HEK293T (cell line): Measurements from ENCODE around the gene GTPBP10.
"Not testable (repeated sequence)": the region's sequence is repeated elsewhere in the genome, so short reads cannot be mapped to it uniquely, and the experiment has no call there.

ENCODE experiments used
- ELF4 ChIP-seq: fragments of 450-650 bp; IDR thresholded peaks from 2 replicates; pipeline ENCODE4 v1.6.1; 2017; ENCODE audit warnings: antibody characterized with exemption
- SP1 ChIP-seq: fragments of 450-650 bp; IDR thresholded peaks from 2 replicates; pipeline ENCODE4 v1.6.1; 2017

DNA sequence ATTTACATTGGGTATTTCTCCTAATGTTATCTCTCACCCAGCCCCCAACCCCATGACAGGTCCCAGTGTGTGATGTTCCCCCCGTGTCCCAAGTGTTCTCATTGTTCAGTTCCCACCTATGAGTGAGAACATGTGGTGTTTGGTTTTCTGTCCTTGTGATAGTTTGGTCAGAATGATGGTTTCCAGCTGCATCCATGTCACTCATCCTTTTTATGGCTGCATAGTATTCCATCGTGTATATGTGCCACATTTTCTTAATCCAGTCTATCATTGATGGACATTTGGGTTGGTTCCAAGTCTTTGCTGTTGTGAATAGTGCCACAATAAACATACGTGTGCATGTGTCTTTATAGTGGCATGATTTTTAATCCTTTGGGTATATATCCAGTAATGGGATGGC is 3.5 kb downstream of the GTPBP10 start:
- TF ChIP-seq SP1, ELF4: not testable (repeated sequence)
